ENCODE results near the gene CTIF. TPM values are rescaled to one million over a fixed set of nuclear protein-coding genes. Genes with fewer than 3 reads are reported as not detected.

The CTIF gene
- total RNA-seq, 1 donor = 86.4 TPM

DNA sequence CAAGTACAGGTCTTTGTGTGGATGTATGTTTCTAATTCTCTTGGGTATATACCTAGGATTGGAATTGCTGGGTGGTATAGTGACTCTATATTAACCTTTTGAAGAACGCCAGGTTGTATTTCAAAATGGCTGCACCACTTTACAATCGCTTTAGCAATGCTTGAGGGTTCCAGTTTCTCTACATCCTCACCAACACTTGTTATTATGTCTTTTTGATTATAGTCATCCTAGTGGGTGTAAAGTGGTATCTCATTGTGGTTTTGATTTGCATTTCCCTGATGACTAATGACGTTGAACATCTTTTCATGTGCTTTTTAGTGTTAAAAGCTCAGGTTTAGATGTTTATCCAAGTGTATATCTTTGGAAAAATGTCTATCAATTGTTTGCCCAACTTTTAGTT is 39.5 kb downstream of the CTIF start:
- TF ChIP-seq, protein P1, sequence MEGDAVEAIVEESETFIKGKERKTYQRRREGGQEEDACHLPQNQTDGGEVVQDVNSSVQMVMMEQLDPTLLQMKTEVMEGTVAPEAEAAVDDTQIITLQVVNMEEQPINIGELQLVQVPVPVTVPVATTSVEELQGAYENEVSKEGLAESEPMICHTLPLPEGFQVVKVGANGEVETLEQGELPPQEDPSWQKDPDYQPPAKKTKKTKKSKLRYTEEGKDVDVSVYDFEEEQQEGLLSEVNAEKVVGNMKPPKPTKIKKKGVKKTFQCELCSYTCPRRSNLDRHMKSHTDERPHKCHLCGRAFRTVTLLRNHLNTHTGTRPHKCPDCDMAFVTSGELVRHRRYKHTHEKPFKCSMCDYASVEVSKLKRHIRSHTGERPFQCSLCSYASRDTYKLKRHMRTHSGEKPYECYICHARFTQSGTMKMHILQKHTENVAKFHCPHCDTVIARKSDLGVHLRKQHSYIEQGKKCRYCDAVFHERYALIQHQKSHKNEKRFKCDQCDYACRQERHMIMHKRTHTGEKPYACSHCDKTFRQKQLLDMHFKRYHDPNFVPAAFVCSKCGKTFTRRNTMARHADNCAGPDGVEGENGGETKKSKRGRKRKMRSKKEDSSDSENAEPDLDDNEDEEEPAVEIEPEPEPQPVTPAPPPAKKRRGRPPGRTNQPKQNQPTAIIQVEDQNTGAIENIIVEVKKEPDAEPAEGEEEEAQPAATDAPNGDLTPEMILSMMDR (IDR thresholded peaks at IDR 0.05; ENCODE audit: insufficient read depth, low read depth, low read length) = no peak
- no peak overlapping the region for H3K4me3 ChIP-seq (ENCODE audit: low read depth, low read length)
- no peak for DNase-seq (ENCODE audit: low read depth)

DNA sequence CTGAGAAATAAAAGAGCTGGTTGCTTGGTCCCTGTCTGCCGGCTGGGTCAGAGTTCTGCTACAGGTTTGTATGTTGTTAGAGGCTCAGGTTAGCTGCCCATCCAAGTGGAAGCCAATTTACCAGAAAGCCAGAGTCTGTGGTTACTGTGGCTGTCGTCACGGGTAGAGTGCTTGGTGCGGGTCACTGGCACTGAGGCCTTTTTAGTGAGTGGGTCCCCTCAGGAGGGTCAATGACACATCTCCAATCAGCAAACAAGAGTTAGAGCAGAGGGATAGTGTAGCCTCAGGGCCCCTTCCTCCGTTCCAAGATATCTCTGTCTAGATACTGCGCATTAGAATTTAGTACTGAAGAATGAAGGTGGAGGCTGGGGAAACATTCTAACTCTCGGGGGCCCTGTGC is 41.2 kb downstream of the CTIF start:
- no peak overlapping the region for H3K4me3 ChIP-seq (ENCODE audit: low read depth, low read length)
- TF ChIP-seq, protein P1 (IDR thresholded peaks at IDR 0.05; ENCODE audit: insufficient read depth, low read depth, low read length) = no peak
- no peak for DNase-seq (ENCODE audit: low read depth)

DNA sequence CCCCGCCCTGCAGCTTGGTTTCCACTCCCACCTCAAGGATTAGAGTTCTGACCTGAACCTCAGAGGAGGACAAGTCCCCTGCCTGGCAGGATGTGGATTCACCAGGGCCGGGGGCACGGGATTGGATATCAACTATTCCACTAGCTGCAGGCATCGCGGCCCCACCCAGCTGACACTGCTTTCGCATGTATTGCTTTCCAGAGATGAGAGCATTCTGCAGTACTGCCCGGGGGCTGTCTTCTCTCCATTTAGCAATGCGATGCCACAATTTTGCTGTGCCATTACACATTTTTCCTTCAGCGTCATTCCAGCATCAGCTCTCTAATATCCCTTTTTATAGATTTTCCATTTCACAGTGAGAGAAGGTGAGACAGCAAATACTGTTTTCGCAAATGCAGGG is 42.0 kb downstream of the CTIF start:
- no peak overlapping the region for H3K4me3 ChIP-seq (ENCODE audit: low read depth, low read length)
- DNase-seq (ENCODE audit: low read depth) = peak; percentile 18

DNA sequence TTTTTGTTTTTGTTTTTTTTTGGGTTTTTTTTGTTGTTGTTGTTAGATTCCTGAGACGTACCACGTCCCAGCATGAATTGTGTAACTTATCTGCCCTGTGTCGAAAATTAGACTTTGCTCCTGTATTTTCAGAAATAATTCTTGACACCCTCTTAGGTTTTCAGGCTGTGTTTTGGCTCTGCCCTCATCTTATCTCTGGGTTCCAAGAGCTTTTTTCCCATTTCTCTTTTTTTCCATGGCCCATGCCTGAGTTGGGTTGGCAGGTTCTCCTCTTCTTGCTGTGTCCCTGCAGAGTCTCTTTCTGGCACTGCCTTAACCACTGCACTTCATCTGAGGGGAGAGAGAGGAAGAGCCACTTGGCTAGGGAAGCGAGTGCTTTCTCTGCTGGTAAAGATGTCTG is 42.4 kb downstream of the CTIF start:
- TF ChIP-seq, protein P1 (IDR thresholded peaks at IDR 0.05; ENCODE audit: insufficient read depth, low read depth, low read length) = no peak
- peak; percentile 38 for DNase-seq (ENCODE audit: low read depth)
- H3K4me3 ChIP-seq (ENCODE audit: low read depth, low read length) = no peak overlapping the region

More for the DNA sequence above, 42.0 kb downstream of the CTIF start:
- TF ChIP-seq, protein P1 (IDR thresholded peaks at IDR 0.05; ENCODE audit: insufficient read depth, low read depth, low read length) = no peak

DNA sequence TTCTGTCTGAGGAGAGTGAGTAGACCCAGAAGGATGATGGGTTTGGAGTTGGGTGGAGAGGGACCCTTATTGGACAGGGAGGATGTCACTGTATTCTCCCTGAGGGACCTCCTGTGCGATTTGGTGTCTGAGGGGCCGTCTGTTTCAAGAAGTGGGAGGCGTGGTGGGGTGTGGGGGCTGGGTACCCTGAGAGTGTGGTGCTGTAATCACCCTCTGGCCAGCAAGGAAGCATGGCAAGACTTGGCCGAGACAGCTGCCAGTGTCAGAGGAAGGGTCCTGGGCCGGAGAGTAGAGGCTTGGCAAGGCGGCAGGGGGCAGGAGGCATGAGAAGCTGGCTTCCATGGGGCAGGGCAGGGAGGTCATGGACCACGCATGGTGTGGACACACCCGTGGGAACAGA is 43.1 kb downstream of the CTIF start:
- H3K4me3 ChIP-seq (ENCODE audit: low read depth, low read length) = no peak overlapping the region
- TF ChIP-seq, protein P1 (IDR thresholded peaks at IDR 0.05; ENCODE audit: insufficient read depth, low read depth, low read length) = no peak
- no peak for DNase-seq (ENCODE audit: low read depth)

DNA sequence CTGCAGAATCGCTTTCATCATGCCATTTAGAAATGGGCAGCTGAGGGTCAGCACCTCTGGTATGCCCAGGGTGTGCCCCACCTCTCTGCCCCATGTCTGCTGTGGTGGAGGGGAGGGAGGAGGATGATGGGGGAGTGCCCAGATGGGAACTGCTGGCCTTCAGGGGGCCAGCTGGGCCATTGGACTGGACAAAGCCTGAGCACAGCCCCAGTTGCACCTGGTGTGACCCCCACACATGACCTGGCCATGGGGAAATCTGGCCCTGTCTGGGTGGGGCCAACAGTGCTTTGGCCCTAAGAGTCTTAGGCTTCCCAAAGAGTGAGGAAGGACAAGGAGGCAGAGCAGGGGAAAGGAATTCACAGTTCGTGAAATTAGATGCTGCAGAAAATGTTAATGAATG is 44.1 kb downstream of the CTIF start:
- no peak for DNase-seq (ENCODE audit: low read depth)
- no peak overlapping the region for H3K4me3 ChIP-seq (ENCODE audit: low read depth, low read length)
- TF ChIP-seq, protein P1 (IDR thresholded peaks at IDR 0.05; ENCODE audit: insufficient read depth, low read depth, low read length) = no peak

DNA sequence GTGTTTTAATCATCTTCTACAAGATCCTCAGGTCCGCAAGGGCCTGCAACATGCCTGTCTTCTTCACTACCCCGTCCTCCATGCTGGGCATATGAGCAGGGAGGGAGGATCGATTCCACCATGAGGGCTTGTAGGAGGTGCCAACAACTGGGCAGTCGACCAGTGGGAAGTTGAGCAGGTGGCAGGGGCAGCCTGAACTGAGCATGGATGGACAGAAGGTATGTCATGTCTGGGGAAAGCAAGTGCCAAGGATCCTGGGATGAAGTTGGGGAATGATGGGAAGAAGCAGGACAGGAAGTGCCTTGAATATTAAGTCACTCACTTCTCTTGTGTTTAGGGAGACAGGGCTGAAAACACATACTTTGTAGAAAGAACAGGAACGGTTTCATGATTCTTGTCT is 44.7 kb downstream of the CTIF start:
- TF ChIP-seq, protein P1 (IDR thresholded peaks at IDR 0.05; ENCODE audit: insufficient read depth, low read depth, low read length) = no peak
- DNase-seq (ENCODE audit: low read depth) = no peak
- no peak overlapping the region for H3K4me3 ChIP-seq (ENCODE audit: low read depth, low read length)

All from fibroblast of villous mesenchyme (primary cell).